Right renal pelvis (tissue), 4 donors: Measurements from ENCODE around the gene MALRD1. TPM values are rescaled to one million over a fixed set of nuclear protein-coding genes. Genes with fewer than 3 reads are reported as not detected.
"Not testable (repeated sequence)": the region's sequence is repeated elsewhere in the genome, so short reads cannot be mapped to it uniquely, and the experiment has no call there.

ENCODE experiments used
- DNase-seq, 4 donors: peaks; one replicate each; pipeline ENCODE4 v3.0.0-alpha.2; 2013; ENCODE audit warnings: low read depth in 4 of 4, low spot score in 3 of 4, missing footprints in 1 of 4
- polyA plus RNA-seq, 4 donors: library from polyadenylated mRNA; unstranded; fragments of 120-200 nt; gene quantifications; one replicate each; pipeline ENCODE4 v1.2.1, GENCODE V29; 2013; ENCODE audit not compliant: insufficient read length in 4 of 4

The MALRD1 gene
- polyA plus RNA-seq, 4 donors: 1.6 to 2.8 (median 2.4) TPM

DNA sequence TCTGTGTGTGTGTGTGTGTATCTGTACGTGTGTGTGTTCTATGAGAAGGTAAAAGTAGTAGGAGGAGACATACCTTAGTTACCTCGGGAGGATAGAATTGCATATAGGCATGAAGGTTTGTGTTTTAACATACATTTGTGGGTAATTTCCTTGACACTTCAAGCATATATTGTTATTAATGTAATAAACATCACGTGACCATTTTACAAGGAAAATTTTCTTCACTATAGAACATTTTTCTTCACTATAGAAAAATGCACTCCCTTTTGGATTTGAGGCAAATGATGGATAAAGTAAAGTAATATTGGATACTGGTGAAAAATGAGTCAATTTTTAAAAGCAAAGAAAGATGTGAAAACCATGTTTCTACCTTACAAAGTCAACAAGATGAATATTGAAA, 640.6 kb downstream of the MALRD1 start:
- no peak for DNase-seq

DNA sequence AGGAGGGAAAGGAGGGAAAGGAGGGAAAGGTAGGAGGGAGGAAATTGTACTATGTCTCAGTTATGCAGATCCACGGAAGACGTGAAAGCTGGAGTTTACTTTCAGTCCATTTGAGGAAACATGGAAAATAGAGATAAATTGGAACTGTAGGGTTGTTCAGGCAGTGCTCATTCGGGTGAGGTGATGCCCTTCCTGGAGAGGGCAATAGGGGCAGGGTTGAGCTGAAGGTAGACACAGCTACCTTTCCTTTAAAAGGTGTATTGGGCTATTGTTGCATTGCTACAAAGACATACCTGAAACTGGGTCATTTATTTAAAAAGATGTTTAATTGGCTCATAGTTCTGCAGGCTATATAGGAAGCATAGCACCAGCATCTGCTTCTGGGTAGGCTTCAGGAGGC, 650.7 kb downstream of the MALRD1 start:
- no peak for DNase-seq

DNA sequence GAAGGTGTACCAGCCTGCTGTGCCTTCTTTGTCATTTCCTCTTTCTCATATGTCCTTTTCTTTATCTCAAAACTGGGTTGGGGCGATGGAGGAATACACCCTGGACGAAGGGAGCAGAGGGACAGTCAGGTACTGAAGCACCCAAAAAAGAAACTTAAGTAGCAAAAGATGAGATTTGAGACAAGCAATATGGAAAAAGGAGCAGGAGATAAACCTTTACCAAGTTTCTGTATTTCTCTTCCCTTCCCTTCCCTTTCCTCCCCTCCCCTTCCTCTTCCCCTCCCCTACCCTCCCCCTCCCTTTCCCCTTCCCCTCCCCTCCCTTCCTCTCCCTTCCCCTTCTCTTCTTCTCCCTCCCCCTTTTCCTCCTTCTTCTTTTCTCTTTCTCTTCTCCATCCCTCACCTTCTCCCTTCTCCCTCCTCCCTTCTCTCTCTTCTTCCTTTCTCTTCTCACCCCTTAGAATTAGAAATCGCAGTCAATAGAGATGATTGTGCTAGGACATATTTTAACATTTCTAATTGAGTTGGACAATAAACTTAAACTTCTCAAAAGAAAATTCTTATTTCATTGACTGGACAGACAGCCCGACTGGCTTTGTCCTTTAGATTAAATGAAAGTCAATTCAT, 652.9 kb downstream of the MALRD1 start:
- no peak for DNase-seq

DNA sequence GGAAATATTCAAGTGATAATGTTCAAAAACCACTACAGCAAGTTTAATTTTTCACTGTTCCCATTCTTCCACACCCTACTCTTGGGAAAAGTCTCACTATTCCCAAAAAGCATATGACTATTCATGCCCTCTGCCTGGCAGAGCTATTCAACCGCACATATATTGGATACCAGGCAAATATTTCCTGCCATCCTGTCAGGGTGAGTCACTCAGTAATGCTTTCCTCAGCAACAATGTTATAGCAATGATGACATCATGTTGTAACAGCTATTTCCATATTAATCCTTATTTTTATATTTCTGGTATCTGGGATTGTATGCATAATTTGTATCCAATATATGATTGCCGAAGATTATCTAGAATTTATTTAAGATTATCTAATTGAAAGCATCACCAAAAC, 653.6 kb downstream of the MALRD1 start:
- DNase-seq: no peak

DNA sequence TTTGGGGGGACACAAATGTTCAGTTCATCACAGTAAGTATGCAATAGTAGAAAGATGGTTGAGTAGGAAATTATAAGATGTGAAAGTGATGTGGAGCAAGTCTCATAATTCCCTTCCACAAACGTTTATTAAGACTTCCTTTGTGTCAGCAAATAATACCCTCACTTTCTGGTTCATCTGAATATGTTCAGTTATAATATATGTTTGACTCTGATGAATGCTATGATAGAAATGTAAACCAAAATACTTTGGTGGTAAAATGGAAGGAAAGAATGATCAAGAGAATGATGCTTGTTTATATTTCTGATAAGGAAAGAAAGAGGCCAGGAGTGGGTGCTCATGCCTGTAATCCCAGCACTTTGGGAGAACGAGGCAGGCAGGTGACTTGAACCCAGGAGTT, 655.9 kb downstream of the MALRD1 start:
- no peak for DNase-seq

DNA sequence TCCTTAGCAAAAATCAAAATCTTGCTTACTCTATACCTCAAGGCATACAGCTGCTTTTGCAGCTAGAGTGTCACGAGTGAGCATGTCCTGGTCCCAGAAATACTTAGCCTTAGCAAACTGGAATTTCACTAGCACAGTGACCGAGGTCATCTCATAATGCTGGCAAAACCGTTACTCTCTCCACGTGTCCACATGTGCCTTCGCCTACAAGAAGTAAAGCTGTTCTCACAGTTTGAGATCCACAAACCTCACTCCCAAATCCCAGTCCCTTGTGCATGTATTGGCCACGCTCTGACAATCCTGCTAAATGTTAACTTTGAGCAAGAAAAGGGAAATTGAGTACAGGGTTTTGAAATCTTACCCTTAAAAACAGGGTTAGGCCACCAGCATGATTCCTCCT, 656.6 kb downstream of the MALRD1 start:
- no peak for DNase-seq

DNA sequence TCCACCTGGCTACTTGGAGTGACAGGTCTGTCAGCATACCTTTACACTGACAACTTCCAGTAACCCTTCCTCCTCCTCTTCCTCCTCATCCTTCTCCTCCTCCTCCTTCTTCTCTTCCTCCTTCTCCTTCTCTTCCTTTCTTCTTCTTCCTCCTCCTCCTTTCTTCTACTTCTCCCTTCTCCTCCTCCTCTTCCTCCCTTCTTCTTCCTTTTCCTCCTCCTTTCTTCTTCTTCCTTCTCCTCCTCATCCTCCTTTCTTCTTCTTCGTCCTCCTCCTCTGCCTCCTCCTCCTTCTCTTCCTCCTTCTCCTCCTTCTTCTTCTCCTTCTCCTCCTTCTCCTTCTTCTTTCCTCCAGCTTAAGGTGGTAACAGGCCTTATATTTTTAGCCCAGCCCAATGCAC, 658.3 kb downstream of the MALRD1 start:
- no peak for DNase-seq

DNA sequence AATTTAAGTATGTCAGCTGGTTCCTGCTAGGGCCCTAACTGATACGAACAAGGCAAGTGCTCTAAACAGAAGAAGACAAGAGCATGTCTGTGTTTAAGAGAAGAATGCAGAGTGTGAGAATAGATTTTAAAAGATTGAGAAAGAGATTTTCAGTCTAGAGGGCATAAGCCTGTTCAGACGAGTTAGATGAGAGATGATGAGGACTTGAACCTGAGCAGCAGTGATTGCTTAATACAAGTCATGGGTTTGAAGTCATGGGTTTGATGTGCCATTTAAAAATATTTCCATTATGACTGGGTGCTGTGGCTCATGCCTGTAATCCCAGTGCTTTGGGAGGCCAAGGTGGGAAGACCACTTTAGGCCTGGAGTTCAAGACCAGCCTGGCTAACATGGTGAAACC, 658.8 kb downstream of the MALRD1 start:
- no peak for DNase-seq

DNA sequence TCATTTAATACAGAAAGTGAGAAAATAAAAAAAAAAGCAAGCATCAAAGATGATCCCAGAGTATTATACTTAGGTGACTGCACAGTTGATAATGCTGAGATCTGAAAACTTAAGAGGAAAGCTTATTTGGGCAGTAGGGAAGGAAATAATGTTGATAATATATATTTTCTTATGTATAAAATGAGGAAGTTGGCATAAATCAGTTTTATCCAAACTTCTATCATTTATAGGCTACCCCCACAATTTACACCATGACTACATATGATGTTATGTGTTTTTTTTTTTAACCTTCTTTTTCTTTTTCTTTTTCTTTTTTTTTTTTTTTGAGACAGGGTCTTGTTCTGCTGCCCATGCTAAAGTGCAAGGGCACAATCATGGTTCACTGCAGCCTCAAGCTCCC, 659.4 kb downstream of the MALRD1 start:
- DNase-seq: no peak

DNA sequence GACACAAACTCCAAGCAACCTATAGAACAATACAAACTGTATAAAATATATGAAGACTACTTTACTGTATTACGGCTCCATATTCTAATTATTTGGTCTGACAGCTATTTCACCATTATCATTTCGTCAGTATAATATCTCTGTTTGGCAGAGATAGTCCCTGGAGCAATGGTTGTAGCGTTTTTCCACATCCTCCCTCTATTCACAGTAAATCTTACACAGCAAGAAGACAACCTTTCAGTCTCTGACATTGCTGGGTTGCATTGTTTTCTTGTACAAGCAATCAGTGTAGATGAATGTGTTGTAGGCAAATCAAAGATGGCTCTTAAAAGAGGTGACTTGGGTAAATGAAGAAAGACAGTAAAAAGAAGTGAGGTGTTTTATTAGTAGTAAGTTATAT, 662.0 kb downstream of the MALRD1 start:
- no peak for DNase-seq

DNA sequence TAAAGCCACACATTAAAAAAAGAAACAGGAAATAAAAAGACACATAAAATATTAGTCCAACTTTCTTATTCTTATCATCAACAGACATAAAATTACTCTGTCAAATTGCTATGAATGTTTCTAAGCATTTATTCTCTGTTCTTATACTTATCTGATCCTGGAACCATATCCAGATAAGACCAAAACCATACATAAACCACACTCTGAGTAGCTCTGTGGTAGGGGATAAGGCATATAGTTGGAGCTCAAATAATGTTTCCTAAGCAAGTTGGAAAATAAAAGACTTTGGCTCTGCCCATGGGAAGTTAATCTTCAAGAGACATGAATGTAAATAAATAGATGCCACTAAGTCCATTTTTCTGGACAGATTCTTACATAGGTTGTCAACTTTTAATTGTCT, 664.6 kb downstream of the MALRD1 start:
- DNase-seq: no peak

DNA sequence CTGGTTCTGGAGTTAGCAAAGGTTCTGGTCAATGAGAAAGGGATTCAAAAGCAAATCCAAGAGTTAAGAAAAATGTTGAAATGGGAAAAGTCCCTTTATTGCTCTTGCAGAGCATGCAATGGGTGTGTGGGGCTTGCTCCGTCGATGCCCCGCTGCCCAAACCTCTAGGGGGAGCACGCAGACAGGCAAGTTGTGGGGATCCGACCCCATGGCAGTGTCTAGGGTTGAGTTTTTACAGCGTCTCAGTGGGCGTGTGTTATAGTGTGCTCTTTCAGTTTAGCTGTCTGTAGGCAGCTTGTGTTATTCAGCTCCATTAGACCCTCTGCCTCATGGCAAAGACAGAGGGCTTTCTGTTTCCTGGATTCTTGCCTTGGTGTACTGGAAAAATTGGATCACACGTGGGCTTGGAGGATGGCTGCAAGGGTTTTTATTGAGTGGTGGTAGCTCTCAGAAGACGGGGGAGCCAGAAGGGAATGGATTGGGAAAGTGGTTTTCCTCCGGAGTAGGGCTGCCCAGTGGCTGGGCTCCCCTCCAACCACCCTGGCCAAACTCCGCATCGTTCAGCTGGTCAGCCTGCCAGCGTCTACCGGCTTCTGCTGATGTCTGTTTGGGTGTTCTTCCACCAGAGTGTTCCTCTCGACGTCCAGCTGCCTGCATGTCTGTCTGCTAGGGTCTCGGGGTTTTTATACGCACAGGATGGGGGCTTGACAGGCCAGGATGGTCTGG, 665.4 kb downstream of the MALRD1 start:
- no peak for DNase-seq

DNA sequence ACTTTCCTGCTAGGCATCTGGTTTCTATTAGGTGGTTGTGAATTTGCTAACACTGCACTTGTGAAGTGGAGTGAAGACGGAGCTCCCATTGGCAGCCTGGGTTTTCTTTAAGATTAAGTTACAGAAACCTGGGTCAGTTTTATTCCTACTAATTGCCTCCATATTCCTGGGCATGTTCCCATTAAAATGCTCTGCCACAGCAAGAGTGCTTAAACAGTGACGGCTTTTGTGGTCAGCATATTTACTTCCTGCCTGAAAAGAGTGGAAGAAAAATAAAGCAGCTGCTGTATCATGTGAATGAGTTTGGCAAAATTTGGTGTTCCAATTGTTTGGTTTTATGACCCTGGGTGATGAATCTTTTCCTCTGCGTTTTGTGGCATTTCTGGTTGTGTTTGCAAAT, 670.7 kb downstream of the MALRD1 start:
- DNase-seq: peak in 1 of 4 donors; percentile 12

DNA sequence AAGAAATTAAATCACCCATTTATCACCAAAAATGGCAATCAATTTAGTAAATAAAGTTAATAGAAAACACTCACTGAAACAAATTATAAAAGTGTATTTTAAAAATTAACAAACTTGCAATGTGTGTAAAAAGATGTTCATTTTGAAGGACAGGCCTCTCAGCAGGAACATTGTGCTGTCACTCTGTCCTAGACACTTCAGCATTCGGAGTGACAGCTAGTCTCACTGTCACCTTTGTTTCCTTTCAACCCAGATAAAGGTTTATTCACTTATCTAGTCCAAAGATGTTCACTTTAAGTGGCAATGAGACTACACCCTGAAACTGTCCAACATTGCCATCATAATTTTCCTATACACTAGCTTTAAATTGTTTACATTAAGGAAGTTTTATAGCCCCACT, 675.7 kb downstream of the MALRD1 start:
- no peak for DNase-seq

DNA sequence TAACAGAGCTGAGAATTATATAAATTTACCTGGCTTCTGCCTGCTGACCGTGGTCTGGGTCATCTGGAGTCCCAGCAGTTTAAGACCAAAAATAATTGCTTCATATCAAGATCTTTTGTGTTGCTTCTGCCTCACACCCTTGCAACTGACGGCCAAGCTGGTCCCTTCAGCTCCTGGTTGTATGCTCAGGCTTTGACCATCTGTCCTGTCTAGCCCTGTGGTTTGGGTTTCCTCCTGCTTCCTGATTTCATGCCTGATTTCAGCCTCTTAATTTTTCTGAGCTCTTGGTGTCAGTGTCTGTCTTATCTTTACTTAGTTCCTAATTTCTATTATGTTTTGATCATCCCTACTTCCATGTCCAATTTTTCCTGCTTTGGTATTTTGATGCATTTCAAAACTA, 679.8 kb downstream of the MALRD1 start:
- no peak for DNase-seq

DNA sequence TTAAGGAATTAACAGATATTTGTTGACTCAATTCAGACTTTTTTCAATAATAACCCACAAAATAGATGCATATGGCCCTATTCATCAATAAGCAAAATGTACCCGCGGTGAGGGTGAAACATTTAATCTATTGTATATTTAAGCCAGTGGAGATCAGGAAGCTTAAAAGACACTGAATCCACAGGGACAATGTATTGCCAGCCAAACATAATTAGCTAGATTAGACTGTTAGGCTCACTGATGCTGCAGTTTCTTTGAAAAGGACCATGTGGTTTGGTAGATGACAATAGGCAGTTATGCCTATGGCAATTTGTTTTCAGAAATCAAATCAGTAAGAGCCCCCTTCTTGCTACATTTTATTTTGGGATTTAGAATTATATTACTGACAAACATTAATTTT, 680.4 kb downstream of the MALRD1 start:
- DNase-seq: no peak

DNA sequence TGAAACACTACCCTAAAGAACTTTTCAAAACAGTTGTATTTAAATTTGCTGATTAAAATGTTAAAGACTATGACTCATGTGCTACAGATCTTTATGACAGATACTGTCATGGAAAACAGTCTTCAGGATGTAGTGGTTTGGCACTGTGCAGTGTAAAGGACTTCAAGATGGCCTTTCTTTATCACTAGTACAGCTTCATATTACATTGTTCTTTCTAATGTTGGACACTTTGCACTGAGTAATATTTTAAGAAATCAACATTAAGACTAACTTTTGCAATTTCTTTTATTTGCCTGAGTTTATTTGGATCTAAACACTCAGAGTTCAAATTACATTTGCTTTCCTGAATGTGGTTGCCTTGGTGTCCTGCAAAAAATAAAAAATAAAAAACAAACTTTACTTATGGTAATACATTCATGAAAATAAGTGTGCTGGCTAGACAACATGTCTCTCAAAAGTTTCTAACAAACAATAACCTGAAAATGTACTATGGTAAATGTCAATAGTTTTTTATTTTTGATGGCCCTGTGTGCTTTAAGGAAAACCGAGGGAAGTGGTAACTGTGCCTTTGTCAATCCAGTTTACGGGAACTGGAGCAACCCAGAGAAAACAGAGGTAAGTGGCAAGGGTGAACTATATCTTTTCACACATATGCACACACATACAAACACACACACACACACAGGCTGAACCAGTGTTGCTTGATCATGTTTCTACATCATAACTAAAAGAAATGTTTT, 681.7 kb downstream of the MALRD1 start:
- DNase-seq: no peak

DNA sequence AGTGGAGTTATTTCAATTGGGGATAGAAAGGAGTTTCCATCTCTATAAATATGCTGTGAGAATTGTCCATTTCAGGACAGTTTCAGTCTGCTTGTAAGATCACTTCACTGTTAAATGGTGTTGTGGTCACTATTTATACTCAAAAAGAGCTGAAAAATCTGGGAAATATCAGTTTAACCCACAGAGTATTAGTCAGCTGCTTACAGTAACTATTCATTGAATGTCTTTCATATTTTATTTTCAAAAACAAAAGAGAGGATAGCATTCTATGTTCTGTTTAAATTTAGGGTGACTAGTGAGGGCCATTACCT, 682.3 kb downstream of the MALRD1 start:
- DNase-seq: no peak

DNA sequence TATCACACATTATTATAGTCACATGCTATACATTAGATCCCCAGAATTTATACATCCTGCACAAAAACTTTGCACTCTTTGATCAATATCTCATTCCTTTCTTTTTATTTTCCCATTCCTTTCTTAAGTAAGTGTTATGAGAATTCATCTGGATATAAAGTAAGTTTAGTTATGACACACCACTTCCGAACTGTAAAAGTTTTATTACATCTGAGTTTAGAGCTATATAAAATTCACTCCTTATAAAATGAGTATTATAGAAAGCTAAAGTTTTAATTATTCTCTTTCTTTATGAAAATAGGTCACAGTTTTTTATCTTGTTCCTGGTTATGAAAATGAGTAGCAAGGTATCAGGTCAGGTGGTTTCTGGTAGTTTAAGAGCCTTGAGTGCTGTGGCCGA, 683.0 kb downstream of the MALRD1 start:
- no peak for DNase-seq

DNA sequence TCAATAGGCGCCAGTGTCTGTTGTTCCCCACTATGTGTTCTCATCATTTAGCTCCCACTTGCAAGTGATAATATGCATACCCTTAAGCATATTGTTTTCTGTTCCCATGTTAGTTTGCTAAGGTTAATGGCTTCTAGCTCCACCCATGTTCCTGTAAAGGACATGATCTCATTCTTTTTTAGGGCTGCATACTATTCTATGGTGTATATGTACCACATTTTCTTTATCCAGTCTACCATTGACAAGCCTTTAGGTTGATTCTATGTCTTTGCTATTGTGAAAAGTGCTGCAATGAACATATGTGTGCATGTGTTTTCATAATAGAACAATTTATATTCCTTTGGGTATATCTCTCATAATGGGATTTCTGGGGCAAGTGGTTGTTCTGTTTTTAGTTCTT, 689.8 kb downstream of the MALRD1 start:
- no peak for DNase-seq

DNA sequence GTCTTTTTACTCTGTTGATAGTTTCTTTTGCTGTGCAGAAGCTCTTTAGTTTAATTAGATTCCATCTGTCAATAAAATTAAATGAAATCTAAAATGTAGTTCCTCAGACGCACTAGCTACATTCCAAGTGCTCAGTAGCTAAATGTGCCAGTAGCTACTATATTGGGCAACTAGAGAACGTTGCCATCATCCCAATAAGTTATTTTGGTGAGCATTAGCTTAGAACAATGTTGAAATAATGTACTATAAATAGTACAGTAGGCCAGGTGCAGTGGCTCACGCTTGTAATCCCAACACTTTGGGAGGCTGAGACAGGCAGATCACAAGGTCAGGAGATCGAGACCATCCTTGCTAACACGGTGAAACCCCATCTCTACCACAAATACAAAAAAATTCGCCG, 690.6 kb downstream of the MALRD1 start:
- DNase-seq: not testable (repeated sequence)

DNA sequence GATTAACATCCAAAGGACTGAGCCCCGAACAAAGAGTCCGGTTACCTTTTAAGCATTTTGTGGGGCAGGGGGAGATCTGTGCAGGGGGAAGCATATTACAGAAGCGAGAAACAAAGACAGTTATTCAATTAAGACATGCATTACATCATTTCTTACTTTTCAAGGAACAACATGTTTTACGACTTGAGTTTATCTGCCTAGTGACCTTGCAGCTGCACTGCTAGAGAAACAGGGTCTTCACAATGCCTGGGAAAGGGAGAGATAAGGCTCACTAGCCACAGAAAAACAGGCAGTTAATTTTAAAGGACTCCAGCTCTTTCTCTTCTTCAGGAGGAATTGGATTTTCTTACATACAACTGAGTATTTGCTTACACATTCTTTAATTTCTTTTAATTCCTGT, 693.5 kb downstream of the MALRD1 start:
- DNase-seq: not testable (repeated sequence)
